SW 1271 (cell line): Measurements from ENCODE around the gene TC2N.
"Not testable (repeated sequence)": the region's sequence is repeated elsewhere in the genome, so short reads cannot be mapped to it uniquely, and the experiment has no call there.

Experiments used
- DNase-seq, 2 experiments: peaks; one replicate each; lab custom pipeline; 2025; lab: John Stamatoyannopoulos, UW

TC2N gene

GRCh38 chr14:91754819-91755218 is 112.5 kb downstream of the TC2N start:
- no peak for DNase-seq

DNA sequence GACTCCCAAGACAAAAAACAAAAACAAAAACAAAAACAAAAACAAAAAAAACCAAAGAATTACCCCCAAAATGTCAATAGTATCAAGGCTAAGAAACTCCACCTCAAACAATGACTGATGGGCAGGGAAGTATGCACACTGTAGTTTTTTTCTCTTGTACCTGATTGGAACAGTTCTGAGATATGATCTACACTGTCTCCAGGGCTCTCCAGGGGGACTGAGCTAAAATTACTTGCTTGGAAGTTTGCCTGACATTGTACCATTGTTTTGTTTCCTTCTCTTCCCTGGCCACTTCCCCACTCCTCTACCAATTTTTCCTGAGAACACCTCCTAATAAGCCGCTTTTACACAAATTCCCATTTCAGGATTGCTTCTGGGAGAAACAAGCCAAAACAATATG is 113.2 kb downstream of the TC2N start:
- DNase-seq, result no peak

GRCh38 chr14:91753501-91754128 is 113.7 kb downstream of the TC2N start:
- no peak for DNase-seq

- DNase-seq, result no peak
Observed at GRCh38 chr14:91752961-91753360, 114.4 kb downstream of the TC2N start.

DNA sequence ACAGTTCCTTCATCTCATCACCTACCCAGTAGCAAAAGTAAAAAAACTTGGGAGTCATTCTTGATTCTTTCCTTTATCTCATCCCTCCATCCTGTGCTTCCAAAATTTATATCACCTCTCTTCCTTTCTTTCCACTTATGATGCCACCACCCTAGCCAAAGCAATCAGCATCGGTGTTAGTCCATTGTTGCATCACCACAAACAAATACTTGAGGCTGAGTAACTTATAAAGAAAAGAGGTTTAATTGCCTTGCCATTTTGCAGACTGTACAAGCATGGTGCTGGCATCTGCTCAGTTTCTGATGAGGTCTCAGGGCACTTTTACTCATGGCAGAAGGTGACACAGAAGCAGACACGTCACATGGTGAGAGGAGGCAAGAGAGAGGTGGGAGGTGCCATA is 115.6 kb downstream of the TC2N start:
- DNase-seq, result no peak

GRCh38 chr14:91750634-91751198 is 116.6 kb downstream of the TC2N start:
- DNase-seq, result no peak

GRCh38 chr14:91749868-91750267 is 117.5 kb downstream of the TC2N start:
- no peak for DNase-seq

- DNase-seq, result no peak
Observed at GRCh38 chr14:91748049-91748448, 119.3 kb downstream of the TC2N start.

DNA sequence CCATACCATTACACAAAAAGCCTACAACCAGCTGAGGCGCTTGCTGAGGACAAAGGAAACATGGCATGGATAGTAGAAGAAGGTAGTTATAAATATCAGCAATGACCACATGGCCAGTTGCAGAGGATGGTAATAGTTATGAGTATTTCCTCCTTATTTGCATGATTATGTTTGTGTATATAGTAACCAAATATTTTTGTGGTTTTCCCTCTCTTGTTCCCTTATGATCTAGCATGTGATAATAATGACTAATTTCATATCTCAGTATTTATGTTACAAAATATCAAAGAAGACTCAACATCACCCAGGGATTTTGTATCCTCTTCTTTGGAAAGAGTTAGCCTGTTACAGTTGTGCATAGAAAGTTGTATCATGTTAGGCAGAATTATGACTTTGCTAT is 122.0 kb downstream of the TC2N start:
- DNase-seq, result no peak

- no peak for DNase-seq
Observed at GRCh38 chr14:91744068-91744480, 123.3 kb downstream of the TC2N start.

DNA sequence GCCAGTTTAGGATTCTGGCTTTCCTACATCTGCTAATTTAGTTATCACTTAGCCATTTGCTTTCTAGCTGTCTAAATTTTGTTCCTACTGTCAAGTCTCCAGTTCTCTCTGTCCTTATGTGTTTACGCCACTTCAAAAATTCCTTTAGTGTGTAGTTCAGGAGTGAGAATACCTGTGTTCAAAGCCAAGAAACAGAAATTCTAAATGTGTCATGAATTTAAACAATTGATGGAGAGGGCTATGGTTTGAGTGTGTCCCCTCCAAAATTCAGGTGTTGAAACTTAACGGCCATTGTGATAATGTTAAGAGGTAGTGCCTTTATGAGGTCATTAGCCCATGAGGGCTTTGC is 124.1 kb downstream of the TC2N start:
- no peak for DNase-seq

DNA sequence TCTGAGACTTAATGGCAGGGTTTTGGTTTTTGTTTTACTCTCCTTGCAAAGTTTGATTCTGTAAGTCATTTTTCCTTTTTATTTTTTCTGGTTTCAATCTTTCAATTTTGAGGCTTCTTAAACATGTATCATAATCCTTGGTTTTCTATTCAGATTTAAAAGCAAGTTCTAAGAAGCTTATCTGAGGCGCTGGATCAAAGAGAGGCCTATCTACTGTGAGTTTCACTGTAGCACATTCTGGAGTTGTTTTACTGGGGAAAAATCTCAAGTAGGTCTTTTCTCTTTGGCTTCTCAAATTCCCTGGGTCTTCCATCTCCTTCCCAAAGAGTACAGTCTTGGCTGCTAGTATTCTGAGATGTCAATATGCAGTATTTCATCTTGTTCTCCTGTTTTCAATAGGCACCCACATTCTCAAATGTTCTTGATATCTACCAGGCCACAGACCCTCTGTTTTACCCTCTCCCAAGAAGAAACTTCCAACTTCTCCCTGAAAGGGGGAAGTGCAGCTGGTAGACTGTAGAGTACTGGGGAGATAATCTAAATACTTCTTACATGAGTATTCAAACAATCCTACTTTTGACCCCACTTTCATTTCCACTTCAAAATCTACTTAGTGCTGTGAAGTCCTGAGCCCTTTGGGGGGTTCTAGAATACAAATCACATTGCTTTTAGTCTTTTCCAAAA is 124.6 kb downstream of the TC2N start:
- no peak for DNase-seq

DNA sequence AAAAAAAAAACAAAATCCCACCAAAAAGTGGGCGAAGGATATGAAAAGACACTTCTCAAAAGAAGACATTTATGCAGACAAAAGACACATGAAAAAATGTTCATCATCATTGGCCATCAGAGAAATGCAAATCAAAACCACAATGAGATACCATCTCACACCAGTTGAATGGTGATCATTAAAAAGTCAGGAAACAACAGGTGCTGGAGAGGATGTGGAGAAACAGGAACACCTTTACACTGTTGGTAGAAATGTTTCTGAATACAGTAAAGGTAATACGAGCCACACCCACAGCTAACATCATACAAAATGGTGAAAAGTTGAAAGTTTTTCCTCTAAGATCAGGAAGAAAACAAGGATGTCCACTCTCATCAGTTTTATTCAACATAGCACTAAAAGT is 127.5 kb downstream of the TC2N start:
- DNase-seq, result not testable (repeated sequence)

DNA sequence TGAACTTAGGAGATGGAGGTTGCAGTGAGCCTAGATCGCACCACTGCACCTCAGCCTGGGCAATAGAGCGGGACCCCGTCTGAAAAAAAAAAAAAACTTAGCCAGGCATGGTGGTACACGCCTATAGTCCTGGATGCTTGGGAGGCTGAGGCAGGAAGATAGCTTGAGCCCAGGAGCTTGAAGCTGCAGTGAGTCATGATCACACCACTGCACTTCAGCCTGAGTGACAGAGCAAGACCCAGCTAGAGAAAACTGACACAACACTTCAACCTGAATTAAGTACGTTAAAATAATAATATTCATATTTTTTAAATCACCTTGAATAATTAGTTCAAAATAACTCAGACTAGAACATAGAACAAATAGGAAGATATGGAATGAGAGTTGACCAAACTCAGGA is 129.7 kb downstream of the TC2N start:
- no peak for DNase-seq

GRCh38 chr14:91732859-91733477 is 134.4 kb downstream of the TC2N start:
- no peak for DNase-seq

DNA sequence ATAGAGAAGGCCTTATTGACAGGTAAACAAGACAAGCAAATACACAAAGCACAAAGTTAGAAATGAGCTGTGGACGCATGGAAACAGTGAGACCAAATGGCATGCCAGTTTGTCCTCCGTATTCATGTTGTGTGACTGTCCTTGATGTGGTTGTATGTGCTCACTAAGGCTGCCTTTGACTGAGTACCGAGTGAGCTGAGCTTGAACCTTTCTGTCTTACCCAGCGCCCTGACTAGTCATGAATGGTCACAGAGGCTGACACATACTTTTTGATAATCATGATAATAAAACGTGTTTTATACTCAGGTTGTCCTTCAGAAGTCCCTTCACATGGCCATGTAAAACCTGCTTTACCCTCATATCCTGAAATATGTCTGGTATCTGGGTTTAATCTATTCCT is 134.9 kb downstream of the TC2N start:
- no peak for DNase-seq

- no peak for DNase-seq
Observed at GRCh38 chr14:91731986-91732385, 135.3 kb downstream of the TC2N start, which contains the start of gene CATSPERB. Gene CATSPERB, minus strand, starts transcription at chr14:91732086. Its CDS starts 2,607 bp downstream, at chr14:91729479.

GRCh38 chr14:91731018-91731417 is 136.3 kb downstream of the TC2N start:
- DNase-seq, result no peak

DNA sequence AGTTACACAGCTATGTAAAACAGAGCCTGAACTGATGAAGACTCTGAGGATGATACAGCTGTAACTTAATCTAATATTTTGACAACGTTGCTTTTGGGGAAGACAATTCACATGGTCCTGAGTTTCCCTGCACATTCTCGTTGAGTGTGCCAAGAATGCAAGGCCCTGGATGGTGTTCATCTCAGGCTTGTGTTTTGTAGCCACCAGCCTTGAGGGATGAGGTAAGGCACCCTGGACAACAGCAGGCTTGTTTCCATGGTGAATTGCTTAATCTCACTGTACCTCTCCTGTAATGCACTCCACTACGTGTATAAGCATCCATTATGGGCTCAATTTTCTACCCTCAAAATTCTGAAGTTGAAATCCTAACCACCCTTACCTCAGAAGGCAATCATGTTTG is 137.6 kb downstream of the TC2N start:
- DNase-seq, result no peak
